Measurements from ENCODE around the gene ATP1B2.
"Not testable (repeated sequence)": the region's sequence is repeated elsewhere in the genome, so short reads cannot be mapped to it uniquely, and the experiment has no call there.

Gene ATP1B2

DNA sequence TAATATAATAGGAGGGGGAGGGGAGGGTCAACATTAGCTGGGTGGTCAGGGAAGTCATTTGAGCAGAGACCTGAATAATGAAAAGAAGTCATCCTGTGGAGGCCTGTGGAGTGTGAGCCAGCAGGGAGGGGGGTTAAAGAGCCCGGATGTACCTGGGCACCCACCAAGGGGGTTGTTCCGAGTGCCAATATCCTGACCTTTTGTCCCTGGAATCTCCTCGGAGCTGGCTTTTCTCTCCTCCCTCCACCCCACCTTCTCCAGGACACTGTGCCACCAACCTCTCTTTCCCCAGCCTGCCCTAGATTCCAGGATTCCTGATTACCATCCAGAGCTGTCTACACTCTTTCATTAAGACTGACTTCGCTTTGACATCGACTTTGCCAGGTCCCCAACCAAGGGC is 14.6 kb upstream of the ATP1B2 start:
- no peak for DNase-seq

DNA sequence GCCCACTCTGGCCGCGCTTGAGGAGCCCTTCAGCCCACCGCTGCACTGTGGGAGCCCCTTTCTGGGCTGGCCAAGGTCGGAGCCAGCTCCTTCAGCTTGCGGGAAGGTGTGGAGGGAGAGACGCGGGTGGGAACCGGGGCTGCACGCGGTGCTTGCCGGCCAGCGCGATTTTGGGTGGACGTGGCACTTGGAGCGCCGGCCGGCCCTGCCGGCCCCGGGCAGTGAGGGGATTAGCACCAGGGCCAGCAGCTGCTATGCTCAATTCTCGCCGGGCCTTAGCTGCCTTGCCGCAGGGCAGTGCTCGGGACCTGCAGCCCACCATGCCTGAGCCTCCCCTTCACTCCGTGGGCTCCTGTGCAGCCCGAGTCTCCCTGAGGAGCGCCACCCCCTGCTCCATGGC is 9.9 kb upstream of the ATP1B2 start:
- no peak for DNase-seq

DNA sequence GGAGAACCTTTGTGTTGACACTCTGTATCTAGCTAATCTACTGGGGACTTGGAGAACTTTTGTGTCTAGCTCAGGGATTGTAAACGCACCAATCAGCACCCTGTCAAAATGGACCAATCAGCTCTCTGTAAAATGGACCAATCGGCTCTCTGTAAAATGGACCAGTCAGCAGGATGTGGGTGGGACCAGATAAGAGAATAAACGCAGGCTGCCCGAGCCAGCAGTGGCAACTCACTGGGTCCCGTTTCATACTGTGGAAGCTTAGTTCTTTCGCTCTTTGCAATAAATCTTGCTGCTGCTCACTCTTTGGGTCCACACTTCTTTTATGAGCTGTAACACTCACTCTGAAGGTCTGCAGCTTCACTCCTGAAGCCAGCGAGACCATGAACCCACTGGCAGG is 9.1 kb upstream of the ATP1B2 start:
- DNase-seq: not testable (repeated sequence)

DNA sequence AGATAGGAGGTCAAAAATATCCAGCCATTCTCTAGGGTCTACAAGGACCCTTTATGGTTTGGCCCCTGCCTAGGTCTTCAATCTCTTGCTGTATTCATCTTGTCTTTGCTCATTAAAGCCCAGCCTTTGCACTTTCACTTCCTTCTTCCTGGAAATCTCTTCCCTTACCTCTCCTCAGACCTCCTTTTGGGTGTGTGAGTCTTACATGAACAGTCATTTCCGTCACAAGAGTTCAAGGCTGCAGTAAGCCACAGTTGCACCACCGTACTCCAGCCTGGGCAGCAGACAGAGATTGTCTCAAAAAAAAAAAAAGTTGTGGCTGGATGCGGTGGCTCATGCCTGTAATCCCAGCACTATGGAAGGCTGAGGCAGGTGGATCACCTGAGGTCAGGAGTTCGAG is 6.0 kb upstream of the ATP1B2 start:
- no peak for DNase-seq

DNA sequence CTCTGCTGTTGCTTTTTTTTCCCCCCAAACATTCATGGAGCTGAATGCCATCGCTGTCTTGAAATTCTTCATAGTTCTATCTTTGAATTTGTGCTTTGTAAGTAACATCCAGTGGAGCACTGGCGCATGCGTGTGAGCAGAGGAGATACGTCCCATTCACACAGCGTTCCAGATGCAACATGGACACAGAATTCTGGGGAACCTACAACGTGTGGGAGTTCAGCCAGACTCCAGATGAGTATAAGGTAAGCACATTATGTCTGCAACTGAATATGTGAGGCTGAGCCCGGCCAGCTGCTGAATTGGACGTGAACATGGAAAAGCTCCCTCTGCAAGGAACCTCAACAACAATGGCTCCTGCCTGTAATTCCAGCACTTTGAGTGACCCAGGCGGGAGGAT is 4.3 kb upstream of the ATP1B2 start:
- DNase-seq: no peak

DNA sequence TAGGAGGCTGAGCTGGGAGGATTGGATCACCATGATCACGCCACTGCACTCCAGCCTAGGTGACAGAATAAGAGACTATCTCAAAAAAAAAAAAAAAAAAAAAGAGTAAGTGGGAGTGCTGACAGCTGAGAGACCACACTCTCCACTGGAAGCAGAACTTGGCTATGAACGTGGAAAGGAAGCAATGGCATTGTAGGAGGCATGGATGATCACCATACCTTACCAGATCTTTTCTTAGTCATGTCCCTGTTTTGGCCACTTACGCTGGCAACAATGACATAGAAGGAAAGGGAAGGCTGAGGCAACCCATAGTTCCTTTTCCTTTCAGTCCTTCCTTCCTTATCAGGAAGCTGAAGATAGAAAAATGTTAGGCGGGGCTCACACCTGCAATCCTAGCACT is 3.7 kb upstream of the ATP1B2 start:
- no peak for DNase-seq

DNA sequence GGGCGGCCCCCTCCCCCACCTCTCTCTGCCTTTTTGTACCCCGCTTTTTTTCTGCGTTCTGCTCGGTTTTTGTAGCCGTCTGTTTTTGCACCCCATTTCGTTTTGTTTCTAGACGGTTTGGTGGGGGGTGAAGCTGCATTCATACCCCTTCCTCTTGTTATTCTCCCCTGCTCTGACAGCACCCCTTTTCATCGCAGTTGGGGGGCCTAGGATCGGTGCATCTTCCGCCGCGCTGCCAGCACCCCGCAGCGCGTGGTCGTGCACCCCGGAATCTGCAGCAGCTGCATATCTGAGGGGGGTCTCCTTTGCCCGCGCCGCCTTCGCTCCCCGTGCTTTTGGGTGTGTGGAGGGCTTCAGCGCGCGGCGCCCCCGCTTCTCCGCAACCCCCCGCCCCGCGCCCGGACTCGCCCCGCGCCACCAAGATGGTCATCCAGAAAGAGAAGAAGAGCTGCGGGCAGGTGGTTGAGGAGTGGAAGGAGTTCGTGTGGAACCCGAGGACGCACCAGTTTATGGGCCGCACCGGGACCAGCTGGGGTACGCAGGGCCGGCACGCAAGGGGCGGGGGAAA is 455 bp downstream of the ATP1B2 start:
- no peak for DNase-seq

DNA sequence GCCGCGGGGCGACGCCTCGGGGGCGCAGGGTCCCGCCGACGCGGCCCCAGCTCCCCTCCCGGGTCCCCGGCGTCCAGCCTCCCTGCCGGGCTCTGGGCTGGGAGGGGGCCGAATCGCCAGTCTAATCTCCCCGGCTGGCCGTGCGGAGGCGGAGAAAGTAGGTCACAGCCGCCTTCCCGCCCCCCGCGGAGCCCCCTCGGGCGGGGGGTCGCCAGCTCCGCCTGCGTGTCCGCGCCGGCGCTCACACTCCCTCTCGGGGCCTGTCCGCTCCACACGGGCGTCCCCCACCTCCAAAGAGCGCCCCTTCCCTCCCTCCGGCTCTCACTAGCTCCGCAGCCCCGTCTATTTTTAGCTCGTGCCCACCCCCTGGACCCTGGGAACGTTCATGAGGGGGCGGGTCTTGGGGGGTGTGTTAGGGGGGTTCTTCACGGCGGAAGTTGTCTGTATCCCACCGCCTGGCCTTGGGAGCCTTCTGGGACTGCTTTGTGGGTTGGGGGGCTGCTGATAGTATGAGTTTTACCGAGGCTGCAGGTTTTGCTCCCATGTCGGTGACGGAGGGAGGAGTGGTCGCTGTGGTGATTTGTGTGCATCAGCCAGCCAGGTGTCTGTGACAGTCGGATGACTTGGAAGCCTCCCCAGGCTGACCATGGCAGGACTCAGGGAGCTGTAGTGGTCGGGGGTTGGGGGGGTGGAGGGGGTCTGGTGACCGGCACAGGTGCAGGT is 1.1 kb downstream of the ATP1B2 start:
- no peak for DNase-seq

DNA sequence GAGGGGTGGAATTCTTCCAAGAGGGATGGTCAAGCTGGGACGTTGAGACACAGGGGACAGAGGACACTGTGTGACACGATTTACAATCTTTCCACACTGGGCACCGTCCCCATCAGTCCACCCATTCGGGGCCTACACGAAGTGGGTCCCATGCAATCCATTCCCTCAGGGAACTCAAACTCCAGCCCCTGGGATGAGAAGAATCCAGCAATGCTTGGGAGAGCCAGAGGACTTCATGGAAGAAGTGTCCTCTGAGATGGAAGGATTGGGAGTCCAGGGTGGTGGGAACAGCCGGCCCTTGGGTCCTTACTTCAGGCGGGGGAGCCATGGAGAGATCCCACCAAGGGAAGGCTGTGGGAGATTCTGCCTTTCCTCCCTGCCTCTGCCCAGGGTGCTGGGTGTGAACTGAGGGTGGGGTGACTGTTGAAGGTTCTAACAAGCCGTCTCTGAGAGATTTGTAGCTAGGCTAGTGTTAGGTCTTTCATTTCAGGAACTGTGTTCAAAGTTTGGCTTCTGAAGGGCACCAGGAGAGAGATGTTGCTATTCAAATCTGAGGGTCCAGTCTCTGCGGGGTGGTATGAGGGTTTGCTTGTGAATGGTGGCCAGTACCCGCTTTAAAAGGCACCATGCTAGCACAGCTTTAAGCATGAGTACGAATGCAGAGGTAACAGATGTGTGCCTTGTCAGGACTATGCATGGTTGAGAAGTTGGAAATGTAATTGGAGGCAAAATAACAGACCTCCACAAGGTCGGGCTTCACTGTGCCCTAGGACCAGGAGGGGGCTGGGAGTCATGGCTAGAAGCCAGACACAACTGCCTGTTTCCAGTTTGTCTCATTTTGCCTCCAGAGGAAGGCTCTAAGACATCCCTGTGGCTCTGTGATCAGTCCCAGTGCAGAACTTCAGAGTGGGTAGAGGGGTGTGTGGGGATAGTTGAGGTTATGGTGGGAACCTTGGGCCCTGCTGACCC is 1.9 kb downstream of the ATP1B2 start:
- DNase-seq: no peak

DNA sequence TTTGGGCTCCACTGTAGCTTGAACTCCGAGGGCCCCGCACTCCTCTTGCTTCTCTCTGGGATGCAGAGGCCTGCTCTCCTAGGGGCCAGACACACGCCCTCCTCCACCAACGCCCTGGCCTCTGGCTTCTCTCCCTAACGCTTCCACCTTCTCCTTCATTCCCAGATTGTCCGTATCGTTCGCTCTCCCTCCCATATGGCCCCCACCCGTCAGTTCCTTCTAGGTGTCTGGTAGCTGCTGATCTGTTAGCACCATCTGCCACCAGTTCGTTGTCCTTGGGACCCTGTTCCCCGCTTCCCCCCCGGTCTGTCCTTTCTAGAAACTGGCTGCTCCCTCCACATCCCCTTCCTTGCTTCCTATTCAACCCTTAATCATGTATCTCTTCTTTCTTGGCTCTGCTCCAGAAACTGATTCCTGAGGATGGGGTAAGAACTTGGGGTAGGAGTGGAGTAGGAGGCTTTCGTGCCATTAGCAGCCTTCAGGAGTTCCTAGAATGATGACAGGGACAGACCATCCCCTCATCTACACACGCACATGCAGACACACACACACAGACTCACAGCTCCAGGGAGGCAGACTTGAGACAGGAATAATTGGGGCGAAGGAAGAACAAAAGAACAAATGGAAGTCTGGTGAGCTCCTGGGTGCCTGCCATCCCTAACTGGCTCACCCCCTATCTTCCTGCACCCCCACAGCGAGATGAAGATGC is 4.3 kb downstream of the ATP1B2 start:
- no peak for DNase-seq

DNA sequence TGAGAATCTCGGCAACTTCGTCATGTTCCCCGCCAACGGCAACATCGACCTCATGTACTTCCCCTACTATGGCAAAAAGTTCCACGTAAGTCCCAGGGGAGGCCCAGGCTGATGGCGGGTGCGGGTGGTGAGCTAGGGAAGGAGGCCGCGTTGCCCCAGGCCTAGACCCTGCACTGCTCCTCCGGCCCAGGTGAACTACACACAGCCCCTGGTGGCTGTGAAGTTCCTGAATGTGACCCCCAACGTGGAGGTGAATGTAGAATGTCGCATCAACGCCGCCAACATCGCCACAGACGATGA is 4.8 kb downstream of the ATP1B2 start:
- DNase-seq: no peak

DNA sequence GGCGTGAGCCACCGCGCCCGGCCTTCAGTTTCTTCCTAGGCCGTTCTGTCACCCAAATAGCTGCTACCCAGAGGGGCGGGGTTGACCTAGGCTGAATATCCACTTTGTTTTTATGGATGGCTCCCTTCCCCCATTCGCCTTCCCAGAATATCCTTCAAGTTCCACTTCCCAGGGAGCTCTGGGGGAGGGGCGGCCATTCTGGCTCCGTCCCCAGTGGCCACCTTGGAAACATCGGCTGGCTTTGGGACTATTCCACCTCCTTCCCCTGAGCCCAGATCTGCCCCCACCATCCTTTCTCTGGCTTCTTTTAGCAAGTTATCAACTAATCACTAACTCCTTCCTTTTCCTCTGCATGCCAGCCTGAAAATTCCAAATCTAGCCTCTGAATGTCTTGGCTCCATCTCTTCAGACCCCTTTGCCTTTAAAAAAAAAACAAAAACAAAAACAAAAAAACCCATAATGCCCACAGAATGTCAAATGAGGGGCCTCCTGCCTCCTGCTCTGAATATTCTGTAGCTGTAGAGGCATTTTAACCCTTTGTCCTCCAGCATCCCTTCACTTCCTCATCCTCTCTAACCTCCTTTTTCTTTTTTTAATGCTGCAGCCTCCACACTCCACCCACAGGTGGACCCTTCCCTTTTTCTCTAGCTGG is 6.4 kb downstream of the ATP1B2 start:
- DNase-seq: no peak

DNA sequence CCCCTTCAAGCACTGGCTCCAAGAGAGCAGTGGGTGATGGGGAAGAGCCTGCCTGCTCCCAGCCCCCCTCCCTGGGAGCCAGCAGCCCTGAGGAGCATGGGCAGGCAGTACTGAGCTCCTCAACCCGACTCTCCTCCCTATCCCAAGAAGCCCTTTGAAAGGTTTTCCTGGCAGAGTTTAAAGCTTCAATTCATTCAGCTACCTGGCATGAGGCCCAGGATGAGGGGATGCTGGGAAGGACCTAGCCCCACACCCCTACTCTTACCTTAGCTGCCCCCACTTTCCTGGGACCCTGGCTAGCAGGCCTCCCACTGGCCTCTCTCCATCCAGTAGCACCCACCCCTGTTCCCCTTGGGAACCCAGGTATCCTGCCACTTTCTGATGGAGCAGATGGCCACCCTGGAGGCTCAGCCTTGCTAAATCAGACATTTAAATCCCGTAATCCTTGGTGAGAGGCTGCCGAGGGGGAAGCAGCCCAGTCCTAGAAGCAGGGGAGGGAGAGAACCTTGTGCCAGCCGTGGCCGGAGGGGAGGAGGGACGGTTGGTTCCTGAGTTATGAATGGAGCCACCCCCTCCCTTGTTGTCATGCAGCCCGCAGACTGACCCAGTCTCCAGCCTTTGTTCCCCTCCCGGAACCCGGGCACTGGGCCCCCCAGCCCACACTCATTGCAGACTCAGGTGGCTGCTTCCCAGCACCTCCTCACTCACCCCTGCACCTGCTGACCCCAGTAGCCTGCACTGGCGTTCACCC is 17.1 kb downstream of the ATP1B2 start:
- DNase-seq: no peak

DNA sequence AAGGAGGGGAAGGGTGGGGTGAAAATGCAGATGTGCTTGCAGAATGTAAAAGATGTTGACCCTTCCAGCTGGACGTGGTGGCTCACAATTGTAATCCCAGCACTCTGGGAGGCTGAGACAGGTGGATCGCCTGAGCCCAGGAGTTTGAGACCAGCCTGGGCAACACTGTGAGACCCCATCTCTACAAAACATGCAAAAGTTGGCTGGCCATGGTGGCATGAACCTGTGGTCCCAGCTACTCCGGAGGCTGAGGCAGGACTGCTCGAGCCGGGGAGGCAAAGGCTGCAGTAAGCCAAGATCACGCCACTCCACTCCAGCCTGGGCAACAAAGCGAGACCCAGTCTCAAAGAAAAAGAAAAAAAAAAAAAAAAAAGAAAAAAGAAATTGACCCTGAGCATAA is 17.8 kb downstream of the ATP1B2 start:
- no peak for DNase-seq

DNA sequence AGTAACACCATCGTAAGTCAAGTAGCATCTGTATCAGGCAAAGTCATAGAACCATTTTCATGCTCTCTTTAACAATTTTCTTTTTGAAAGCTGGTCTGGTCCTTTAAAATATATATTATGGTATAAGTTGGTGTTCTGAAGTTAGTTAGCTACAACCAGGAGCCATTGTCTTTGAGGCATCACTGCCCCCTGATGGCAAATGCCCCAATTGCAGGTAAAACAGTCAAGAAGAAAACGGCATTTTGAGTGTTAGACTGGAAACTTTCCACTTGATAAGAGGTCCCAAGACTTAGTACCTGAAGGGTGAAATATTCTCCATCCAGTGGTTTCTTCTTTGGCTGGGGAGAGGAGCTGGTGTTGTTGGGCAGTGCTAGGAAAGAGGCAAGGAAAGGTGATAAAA is 22.5 kb downstream of the ATP1B2 start:
- no peak for DNase-seq

DNA sequence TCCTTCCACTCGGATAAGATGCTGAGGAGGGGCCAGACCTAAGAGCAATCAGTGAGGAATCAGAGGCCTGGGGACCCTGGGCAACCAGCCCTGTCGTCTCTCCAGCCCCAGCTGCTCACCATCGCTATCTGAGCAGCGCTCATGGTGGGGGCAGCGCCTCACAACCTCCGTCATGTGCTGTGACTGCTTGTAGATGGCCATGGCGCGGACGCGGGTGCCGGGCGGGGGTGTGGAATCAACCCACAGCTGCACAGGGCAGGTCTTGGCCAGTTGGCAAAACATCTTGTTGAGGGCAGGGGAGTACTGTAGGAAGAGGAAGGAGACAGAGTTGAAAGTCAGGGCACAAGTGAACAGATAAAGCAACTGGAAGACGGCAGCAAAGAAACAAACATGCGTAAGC is 24.2 kb downstream of the ATP1B2 start:
- DNase-seq: no peak

DNA sequence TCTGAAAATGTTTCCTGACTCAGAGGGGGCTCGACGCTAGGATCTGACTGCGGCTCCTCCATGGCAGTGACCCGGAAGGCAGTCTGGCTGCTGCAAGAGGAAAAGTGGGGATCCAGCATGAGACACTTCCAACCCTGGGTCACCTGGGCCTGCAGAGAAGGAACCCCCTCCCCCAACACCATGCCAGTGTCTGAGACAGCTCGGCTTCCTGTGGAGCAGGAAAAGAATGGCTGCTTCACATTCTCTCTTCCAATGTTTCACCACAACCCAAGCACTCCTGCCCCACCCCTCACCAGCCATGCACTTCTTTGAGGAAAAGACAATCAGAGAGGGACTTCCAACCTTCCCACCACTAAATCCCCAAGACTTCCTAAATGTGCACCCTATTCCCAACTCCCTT is 25.8 kb downstream of the ATP1B2 start:
- no peak for DNase-seq

DNA sequence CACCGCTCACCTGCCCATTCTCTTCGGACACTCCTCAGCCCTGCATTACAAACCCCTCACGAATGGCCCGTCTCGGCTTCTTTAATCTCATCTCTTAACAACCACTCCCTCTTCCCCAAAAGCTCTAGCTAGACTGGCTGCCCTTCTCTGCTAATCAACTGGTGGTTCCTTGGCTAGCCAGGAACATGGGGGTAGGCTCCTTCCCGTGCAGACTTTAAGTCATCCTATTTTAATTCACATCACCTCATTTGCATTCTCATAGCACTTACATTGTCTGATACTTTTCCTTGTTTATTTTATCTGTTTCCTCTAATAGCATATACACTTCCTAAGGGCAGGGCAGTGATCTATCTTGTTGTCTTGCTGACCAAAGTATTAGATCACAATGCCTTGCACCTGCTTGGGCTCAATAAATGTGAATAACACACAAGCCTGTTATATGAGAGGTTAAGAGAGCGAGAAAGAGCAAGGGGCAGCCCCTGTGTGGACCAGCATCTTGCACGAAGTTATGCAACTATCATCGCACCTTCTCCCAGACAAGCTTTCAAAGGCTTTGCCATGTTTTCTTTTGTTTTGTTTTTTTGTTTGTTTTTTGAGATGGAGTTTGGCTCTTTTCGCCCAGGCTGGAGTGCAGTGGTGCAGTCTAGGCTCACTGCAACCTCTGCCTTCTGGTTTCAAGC is 26.8 kb downstream of the ATP1B2 start:
- no peak for DNase-seq

DNA sequence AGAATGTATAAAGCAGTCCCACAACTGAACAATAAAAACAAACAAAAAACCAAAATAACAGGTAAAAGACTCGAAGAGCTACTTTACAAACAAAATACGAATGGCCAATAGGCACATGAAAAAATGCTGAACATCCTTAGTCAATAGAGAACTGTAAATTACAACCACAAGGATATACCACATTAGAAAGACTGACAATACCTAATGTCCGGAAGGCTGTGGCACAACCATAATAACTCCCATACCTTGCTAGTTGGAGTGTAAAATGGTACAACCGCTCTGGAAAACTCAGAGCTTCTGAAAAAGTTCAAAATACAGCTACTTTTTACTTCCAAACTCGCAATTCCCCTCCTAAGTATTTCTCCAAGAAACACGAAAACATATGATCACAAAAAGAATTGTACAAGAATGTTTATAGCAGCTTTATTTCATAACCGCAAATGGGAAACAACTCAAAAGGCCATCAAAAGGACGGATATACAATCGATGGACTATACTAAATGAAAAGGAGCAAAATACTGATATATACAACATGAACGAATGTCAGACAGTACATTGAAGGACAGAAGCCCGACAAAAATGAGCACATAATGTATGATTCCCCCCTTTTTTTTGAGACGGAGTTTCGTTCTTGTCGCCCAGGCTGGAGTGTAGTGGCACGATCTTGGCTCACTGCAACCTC is 34.3 kb downstream of the ATP1B2 start:
- DNase-seq: no peak

DNA sequence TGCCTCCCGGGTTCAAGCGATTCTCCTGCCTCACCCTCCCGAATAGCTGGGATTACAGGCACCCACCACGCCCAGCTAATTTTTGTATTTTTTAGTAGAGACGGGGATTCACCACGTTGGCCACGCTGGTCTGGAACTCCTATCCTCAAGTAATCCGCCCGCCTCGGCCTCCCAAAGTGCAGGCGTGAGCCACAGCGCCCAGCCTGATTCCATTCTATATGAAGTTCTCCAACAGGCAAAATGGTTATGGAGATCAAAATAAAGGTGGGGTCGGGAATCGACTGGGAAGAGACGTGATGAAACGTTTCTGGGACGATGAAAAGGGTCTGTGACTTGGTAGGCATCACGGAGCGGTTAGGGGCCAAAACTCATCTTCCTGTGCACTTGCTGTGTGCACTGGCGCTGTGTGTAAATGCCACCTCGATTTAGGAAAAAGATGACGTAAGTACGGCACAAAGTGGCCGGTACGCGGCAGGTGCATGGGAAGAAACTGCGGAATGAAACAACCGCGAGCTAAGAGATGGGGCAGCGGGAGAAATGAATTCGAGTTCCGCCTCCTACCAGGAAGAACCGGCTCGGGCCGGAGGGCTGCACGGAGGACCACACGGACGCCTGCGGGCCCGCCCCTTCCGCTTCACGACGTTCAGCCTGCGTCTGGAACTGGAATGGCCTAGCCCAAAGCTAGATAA is 35.0 kb downstream of the ATP1B2 start:
- peak; percentile 80 for DNase-seq
